Endometrial microvascular endothelial cells (primary cell): ENCODE measurements around the gene CDH13. TPM values are rescaled to one million over a fixed set of nuclear protein-coding genes. Genes with fewer than 3 reads are reported as not detected.

ENCODE experiments used
- in situ Hi-C: cut with HindIII; loops from 2 replicates; pipeline ENCODE4 v1.10.0; 2017; ENCODE audit warnings: low sequenced_read_pairs, low pct_unique_long_range_greater_than_20kb; ENCODE audit errors: inconsistent ontology term
- total RNA-seq: library from RNA; depleted of rRNA; stranded (reverse); fragments of >200 nt; gene quantifications from one replicate; pipeline ENCODE4 v1.2.3, GENCODE V29; 2015; ENCODE audit errors: inconsistent ontology term

CDH13 gene
- total RNA-seq, result 75.5 TPM

DNA sequence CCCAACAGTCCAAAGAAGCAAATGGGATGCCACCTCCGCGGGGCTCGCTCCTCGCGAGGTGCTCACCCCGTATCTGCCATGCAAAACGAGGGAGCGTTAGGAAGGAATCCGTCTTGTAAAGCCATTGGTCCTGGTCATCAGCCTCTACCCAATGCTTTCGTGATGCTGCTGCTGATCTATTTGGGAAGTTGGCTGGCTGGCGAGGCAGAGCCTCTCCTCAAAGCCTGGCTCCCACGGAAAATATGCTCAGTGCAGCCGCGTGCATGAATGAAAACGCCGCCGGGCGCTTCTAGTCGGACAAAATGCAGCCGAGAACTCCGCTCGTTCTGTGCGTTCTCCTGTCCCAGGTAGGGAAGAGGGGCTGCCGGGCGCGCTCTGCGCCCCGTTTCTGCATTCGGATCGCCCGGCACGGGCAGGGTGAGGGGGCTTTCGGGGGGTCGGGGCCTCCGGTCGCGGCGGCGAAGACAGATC is at the start of gene CDH13:
TSS of gene CDH13 (plus strand) at position 179 of the 471 bp plus-strand sequence.
- in situ Hi-C loops, result no loop called here

DNA sequence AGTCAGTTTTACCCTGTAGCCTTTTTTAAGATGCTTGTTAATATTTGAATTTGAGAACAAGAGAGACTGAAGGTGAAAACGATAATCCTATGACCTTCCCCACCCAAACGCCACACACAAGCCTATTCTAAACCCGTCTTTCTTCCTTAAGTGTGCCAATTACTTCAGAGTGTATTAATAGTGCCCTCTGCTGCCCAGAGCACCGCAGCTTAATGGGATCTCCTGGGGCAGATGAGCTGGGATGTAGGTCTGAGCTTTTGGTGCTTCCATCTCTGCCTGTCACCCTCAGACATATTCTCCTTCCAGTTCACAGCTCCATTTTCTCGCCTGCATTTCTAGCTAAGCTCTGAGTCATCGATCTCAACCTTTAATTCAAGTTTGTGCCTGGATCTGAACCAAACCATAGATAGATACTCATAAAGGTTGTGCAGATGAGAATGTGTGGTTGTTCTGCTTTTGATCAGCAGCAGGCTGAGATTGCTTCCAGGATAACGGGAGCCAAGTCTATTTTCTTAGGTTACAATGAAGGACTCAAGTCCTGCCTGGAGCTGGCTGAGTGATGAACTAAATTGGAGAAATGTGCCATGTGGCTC is 46.4 kb upstream of the CDH13 start:
- in situ Hi-C loops, result no loop called here

DNA sequence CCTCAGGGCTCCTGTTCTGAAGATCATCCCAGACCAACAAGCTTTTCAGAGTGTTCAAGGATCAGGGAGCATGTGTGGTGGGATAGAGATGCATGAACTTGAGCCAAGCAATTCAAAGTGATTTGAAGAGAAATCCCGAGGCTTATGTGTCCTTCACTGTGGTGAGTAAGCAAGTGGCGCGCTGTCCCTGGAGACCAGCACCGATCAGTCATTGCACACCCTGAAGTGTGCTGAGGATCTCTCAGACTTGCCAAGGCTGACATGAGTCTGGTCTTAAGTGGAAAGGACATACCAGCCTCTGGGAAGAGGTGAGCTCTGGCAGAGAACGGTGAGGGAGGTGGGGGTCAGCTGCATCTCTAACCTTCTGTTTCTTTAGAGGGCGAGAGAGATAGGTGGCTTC is 43.8 kb upstream of the CDH13 start:
- in situ Hi-C loops, result no loop called here

DNA sequence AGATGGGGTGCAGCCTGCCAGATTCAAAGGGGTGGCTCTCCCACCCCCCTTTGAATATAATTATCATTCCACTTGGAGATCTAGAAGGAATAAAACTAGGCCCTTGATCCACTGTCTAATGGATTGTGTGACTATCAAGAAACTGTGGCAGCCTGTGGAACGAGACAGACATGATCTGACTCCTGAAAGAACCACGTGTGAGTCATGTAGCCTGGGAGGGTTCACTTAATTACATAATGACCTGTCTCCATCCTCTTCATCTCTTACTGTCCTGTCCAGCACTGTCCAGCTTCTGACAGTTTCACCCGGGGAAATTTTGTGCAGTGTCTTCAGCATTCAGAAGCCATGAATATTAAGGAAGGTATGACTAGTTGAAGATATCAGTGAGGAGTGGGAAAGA is 43.3 kb upstream of the CDH13 start:
- in situ Hi-C loops, result no loop called here

DNA sequence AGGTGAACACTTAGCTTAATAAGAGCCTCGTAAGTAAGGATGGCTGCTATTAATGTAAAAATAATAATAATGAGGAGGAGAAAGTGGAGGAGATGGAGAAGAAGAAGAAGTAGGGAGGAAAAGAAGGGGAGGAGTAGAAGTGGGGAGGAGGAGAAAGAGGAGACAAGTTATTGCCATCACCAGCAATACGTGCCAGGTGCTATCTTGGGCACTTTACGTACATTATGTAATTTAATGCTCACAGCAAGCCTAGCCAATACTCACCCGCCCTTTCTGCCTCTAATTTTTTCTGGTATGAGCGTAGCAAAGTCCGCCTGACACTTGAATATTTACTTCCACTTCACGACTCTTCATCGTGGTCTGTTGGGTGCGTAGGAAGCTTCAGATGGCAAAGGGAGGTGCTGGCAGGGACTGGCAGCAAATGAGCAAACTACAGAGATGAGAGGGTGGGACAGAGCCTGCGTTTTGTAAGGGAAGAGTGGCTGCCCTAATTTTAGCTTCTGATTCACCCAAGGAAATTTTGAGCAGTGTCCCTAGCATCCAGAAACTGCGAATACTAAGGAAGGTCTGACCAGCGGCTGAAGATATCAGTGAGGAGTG is 42.1 kb upstream of the CDH13 start:
- in situ Hi-C loops, result no loop called here

DNA sequence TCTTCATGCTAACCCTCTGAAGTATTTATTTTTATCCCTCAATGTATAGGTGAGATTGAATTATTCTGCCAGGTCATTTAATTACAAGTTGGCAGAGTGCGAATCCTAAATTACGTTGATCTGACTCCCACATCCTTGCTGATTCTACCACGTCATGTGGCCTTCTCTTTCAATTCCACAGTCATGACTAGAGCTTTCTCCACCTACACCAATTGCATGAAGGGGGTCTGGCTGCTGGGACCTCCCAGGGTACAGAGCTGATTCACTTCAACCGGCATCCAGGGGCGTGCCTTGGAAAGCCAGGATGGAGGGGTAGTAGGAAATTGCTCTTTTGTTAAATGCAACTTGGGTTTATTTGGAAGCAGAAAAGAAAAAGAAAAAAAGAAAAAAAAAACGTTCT is 41.1 kb upstream of the CDH13 start:
- in situ Hi-C loops, result no loop called here

DNA sequence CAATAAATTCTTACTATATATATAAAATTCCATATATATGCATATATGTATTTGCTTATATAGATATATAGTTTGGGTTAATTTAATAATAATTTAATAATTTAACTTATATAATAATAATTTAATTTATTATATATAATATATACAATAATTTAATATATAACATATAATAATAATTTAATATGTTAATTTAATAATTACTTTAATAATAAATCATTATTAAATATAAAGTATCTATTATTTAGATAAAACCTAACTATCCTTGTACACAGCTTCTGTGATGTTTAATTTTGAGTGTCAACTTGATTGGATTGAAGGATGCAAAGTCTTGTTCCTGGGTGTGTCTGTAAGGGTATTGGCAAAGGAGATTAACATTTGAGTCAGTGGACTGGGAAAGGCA is 40.6 kb upstream of the CDH13 start:
- in situ Hi-C loops, result no loop called here

DNA sequence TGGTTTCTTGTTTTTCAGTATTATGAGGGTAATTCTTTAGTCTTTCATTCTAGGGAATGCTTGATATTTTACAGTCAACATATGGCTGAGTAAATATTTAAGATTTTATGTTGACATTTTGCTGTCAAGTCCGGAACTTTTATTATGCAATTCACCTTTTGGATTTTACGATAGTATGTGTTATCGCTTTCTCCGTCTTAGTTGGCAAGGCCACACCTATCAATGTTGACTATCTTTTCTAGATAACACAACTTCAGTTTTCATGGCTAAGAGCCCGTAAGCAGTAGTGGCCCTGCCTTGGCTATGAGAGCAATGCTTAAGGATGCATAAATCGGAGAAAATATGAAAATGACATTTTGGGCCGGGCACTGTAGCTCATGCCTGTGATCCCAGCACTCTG is 39.5 kb upstream of the CDH13 start:
- in situ Hi-C loops, result no loop called here

DNA sequence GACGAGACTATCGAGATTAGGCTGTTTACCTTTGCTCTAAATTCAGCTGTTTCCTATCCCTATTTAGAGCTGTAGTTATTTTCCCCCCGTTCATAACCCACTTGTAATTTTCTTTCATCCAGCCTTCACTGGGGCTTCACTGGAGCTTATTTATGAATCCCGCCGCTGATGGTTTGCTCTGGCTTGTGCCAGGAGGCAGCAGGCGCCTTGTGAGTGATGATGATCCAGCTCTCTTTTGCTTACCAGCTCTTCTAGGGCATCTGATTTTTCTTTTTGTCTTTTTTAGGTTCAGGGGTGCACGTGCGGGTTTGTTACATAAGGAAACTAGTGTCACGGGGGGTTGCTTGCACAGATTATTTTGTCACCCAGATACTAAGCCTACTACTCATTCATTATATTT is 37.4 kb upstream of the CDH13 start:
- in situ Hi-C loops, result no loop called here

DNA sequence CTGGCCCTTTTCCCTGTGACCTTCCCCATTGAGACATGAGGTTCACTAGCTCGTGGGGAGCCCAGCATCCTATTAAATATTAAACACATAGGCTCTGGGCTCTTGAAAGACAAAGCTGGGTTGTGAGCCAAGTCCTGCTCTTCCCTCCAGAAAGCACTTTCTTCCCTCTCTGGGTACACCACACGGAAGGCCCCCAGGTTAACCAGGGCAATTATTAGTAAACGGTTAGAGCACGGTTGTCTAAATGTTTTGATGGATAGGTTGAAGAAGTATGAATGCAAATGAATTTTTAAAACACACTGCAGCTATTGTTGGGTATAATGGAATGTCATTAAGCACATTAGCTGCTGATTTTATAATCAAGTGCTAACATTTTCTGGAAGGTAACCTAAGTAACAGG is 32.7 kb upstream of the CDH13 start:
- in situ Hi-C loops, result no loop called here

DNA sequence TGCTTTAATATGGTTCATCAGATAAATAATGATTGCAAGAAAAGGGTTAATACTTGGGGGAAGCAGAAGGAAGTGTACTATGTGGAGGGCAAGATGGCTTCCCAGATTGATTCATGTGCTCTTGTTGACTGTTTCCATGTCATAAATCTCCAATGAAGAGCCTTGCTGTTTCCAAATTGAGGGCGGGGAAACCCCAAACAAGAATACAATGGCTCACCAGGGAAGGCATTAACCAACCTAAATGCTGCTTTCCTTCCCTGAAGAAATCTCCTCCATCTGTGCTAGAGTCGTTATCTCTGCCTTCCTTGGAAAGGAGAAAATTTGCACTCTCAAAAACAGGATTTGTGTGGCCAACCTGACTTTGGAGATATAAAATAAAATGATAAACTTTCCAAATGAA is 28.0 kb upstream of the CDH13 start:
- in situ Hi-C loops, result no loop called here

DNA sequence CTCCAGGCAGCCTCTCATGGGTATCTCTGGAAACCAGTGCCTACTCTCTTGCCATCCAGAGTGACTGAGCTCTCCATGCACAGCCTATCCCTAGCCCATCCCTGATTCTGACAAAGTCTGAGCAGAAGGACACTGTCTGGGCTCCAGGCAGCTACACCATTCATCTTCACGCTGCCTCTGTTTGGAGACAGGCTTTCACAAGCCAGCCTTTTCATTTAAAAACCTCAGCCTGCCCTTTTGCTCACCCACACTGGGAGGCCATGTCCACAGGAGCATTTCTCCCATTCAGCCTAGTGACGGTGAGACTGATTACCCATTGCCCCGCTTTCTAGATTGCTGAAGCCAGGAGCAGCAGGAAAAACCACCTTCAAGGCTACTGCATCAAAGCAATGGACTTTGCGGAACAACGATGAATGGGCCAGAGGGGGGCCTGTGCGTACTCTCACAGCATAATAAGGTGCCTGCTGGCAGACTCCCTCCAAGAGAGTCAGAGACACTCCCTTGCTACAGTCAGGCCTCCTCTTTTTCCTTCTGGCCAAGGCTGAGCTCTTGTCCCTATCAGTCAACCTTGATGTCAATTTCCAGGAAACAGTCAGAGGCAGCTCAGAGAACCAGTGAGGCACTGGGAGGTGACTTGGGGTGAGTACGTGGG is 24.7 kb upstream of the CDH13 start:
- in situ Hi-C loops, result no loop called here

DNA sequence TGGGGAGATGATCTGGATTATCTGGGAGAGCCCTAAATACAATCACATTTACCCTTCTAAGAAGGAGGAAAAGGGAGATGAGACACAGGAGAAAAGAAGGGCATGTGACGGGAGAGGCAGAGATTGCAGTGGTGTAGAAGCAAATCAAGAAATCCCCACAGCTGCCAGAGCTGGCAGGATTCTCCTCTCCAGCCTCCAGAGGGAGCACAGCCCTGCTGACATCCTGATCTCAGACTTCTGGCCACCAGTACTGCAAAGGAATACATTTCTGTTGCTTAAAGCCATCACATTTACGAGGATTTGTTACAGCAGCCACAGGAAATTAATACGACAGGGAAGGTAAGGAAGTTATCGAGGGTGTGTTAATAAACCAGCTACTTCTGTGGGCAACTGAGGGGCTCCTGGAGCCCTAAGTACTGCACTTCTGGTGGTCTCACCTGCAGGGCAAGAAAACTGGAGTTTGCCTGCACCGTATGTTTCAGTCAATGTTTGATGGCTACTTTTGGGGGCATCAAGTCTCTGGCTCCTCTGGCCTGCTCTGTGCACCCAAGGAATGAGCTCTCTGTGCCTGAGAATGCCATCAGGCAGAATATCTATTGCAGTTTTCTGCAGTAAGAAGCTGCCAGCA is 22.9 kb upstream of the CDH13 start:
- in situ Hi-C loops, result no loop called here

DNA sequence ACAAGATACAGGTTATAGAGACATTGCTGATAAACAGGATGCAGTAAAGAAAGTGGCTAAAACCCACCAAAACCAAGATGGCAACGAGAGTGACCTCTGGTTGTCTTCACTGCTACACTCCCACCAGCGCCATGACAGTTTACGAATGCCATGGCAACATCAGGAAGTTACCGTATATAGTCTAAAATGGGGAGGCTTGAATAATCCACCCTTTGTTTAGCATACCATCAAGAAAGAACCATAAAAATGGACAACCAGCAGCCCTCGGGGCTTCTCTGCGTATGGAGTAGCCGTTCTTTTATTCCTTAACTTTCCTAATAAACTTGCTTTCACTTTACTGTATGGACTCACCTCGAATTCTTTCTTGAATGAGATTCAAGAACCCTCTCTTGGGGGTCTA is 21.7 kb upstream of the CDH13 start:
- in situ Hi-C loops, result no loop called here

DNA sequence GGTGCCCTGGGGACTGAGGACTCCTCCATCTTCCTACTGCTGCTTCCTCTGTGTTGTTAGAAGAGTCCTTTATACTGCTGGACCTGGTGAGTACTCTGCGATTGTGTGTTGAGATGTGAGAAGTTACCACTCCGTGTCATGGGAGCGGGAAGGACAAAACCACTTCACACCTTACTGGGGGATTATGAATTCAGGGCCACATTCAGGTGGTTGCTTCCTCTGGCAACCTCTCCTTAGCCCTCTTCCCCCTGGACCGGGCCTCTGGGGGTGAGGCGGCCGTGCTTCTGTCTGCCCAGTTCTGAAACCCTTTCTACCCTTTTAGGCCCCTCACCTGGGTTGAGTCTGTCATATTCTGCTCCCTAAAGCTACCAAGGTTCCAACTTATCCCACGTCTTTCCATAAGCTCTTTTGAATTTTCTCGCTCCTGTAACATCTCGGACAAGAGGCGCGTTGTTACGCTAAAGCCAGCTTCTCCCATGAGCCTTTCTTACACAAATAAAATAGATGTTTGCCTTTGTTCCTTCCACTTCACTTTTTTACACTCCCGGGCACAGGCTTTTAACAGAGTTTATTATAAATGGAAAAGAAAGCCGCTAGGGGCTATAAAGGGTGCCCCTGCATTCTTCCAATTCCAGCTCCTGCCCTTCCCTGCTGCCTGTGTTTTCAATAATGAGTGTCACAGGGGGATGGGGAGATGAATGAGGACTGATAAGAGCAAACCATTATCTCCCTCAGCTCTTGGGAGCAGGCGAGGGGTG is 20.7 kb upstream of the CDH13 start:
- in situ Hi-C loops, result no loop called here

DNA sequence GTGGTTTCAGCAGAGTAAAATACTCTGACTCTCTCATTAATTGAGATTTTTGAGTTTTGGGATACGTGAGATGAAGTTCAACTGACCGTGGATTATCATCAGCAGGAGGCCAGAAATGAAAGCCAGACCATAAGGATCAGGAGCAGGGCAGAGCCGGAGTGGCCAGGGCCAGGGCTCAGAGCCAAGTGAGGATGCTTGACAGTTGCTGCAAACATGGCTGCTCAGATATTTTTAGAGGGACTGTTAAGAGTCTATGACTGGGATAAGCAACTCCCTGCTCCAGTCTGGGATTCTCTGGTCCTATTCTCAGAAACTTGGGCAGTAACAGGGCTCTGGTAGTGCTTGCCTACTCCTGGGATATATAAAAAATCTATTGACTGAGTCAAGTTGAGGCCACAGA is 17.6 kb upstream of the CDH13 start:
- in situ Hi-C loops, result no loop called here

DNA sequence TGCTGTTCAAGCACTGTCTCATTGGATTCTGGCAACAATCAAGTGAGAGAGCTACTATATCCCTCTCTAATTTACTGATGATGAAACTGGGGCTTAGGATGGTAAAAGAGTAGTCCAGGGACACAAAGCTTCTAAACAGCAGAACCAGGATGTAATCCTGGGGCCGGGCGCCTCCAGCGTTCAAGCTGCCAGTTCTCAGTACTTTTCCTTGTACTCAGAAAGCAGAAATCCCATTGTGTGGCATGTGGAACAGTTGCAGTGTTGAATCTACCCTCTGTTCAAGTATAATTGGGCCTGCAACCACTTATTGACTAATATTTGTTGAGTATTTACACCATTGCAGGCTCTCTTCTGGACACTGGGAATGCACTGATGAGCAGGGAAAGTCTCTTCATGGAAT is 14.5 kb upstream of the CDH13 start:
- in situ Hi-C loops, result no loop called here

DNA sequence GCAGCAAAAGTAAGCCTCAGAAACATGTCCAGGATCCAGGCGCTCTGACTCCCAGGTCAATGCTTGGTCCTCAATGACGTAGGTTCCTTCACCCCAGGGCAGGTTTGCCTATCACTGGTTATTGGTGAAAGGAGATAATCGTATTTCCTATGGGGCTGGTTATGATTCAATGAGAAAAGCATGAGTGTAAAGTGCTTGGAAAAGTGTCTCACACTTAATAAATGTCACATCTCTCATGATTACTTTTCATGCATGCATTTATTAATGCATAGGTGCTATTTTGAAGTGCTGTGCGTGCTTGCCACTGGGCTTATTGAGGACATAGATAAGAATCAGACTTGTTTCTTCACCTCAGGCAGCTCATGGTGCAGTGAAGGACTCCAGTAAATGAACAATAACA is 10.4 kb upstream of the CDH13 start:
- in situ Hi-C loops, result no loop called here

DNA sequence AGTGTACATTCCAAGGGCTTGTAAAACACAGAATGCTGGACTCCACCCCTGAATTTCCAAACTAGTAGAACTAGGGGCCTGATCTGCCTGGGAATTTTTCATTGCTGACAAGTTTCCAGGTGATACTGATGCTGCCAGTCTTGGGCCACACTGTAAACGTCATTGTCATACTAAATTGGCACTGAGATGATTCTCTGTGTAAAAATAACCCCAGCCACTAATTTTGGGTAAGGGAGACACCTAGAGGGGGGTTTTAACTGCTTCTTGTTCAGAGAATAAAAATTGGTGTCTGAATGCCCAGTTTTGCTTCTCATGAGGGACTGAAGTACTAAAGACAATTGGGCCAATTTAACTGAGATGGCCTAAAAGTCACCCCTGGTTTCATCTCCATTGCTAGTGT is 5.0 kb upstream of the CDH13 start:
- in situ Hi-C loops, result no loop called here
